Endothelial cell of umbilical vein (primary cell): Measurements from ENCODE around the gene THOP1. TPM values are rescaled to one million over a fixed set of nuclear protein-coding genes. Genes with fewer than 3 reads are reported as not detected.

ENCODE experiments used
- BruUV-seq: library from RNA; stranded (reverse); fragments of 400-500 nt; replicated peaks from 2 replicates; lab custom pipeline; 2021; lab: Mats Ljungman, UMichigan
- CTCF ChIA-PET: fragments of 300-600, 350-600 bp; sonication (Branson Sonifier 250); formaldehyde crosslinking; loops from one replicate; lab custom pipeline; 2021; ENCODE audit warnings: antibody characterized with exemption, inconsistent platforms; lab: Charles Lee
- POLR2A ChIA-PET: fragments of 300-600, 350-600 bp; sonication (Branson Sonifier 250); formaldehyde crosslinking; loops from one replicate; lab custom pipeline; 2021; ENCODE audit warnings: antibody characterized with exemption, inconsistent platforms; lab: Charles Lee
- DNase-seq: peaks from one replicate; pipeline ENCODE4 v3.0.0-alpha.2; 2011; ENCODE audit warnings: low read depth, low spot score
- FAIRE-seq: peaks from 2 replicates; lab custom pipeline; 2011; peaks lifted over from hg19 to GRCh38; lab: Jason Lieb, UNC
- H2AFZ ChIP-seq: 2 replicates; pipeline ENCODE4 v1.6.0; 2012; ENCODE audit warnings: low read depth, low read length, control low read depth, inconsistent platforms
- H3K27ac ChIP-seq: 2 replicates; pipeline ENCODE4 v1.5.1; 2011; ENCODE audit warnings: low read depth, mild to moderate bottlenecking, control low read depth, low read length, moderate library complexity; ENCODE audit not compliant: insufficient read depth
- H3K27me3 ChIP-seq, 2 experiments: 2 replicates each; pipeline versions ENCODE4 v1.6.0 to v1.6.1; 2011; ENCODE audit warnings: low read length in 2 of 2, mixed read lengths in 1 of 2; ENCODE audit not compliant: control insufficient read depth in 2 of 2, insufficient read depth in 2 of 2
- H3K36me3 ChIP-seq, 2 experiments: 2 replicates in 1 of 2; 3 replicates in 1 of 2; pipeline ENCODE4 v1.5.1; 2011; ENCODE audit warnings: low read length in 2 of 2, mild to moderate bottlenecking in 1 of 2, moderate library complexity in 1 of 2; ENCODE audit not compliant: control insufficient read depth in 2 of 2, insufficient read depth in 2 of 2; ENCODE audit errors: extremely low read depth in 1 of 2
- H3K4me1 ChIP-seq: 3 replicates; pipeline ENCODE4 v1.5.1; 2011; ENCODE audit warnings: mild to moderate bottlenecking, low read length; ENCODE audit not compliant: control insufficient read depth, insufficient read depth; ENCODE audit errors: extremely low read depth
- H3K4me2 ChIP-seq: 2 replicates; pipeline ENCODE4 v1.6.1; 2011; ENCODE audit warnings: low read length, control low read depth, mixed read lengths; ENCODE audit not compliant: insufficient read depth
- H3K4me3 ChIP-seq, 3 experiments: fragments of 200-600 bp in 1 of 3; sonication (generic), shearing (Covaris generic) in 1 of 3; replicated peaks in 1 of 3; 2 replicates each; pipeline ENCODE4 v1.5.1; 2011 to 2016; ENCODE audit warnings: control low read depth in 3 of 3, low read length in 3 of 3, mild to moderate bottlenecking in 2 of 3, inconsistent platforms in 1 of 3, low read depth in 1 of 3, moderate library complexity in 1 of 3; ENCODE audit not compliant: insufficient read depth in 1 of 3
- H3K79me2 ChIP-seq: 2 replicates; pipeline ENCODE4 v1.6.0; 2012; ENCODE audit warnings: low read length, inconsistent platforms; ENCODE audit not compliant: control insufficient read depth, insufficient read depth
- H3K9ac ChIP-seq: replicated peaks from 2 replicates; pipeline ENCODE3; 2011; ENCODE audit warnings: low read length, control low read depth; ENCODE audit not compliant: insufficient read depth; ENCODE audit errors: extremely low read depth
- H3K9me1 ChIP-seq: replicated peaks from 3 replicates; pipeline ENCODE4 v1.6.0; 2011; ENCODE audit warnings: mild to moderate bottlenecking, low read length; ENCODE audit not compliant: control insufficient read depth, insufficient read depth; ENCODE audit errors: extremely low read depth
- H3K9me3 ChIP-seq: replicated peaks from 2 replicates; pipeline ENCODE4 v1.5.1; 2012; ENCODE audit warnings: low read length, inconsistent platforms; ENCODE audit not compliant: control insufficient read depth, insufficient read depth
- H4K20me1 ChIP-seq: replicated peaks from 2 replicates; pipeline ENCODE3; 2011; ENCODE audit warnings: mild to moderate bottlenecking, low read length; ENCODE audit not compliant: control insufficient read depth, insufficient read depth; ENCODE audit errors: extremely low read depth
- EZH2 ChIP-seq: IDR thresholded peaks from 2 replicates; pipeline ENCODE4 v1.6.1; 2012; ENCODE audit warnings: borderline replicate concordance, low read depth, mild to moderate bottlenecking, moderate library complexity, low read length, inconsistent platforms; ENCODE audit not compliant: severe bottlenecking
- FOS ChIP-seq: IDR thresholded peaks from 2 replicates; pipeline ENCODE4 v1.6.1; 2011; ENCODE audit warnings: mild to moderate bottlenecking, low read length, moderate library complexity, borderline replicate concordance; ENCODE audit not compliant: insufficient read depth
- GATA2 ChIP-seq: IDR thresholded peaks from 2 replicates; pipeline ENCODE4 v1.7.0; 2011; ENCODE audit warnings: low read depth, mild to moderate bottlenecking, moderate library complexity, mixed read lengths, low read length; ENCODE audit not compliant: insufficient read length, insufficient read depth
- JUN ChIP-seq: IDR thresholded peaks from 2 replicates; pipeline ENCODE4 v1.6.1; 2011; ENCODE audit warnings: borderline replicate concordance, low read depth; ENCODE audit not compliant: insufficient read length, insufficient read depth
- MYC ChIP-seq: IDR thresholded peaks from one replicate; pipeline ENCODE4 v1.6.1; 2011; ENCODE audit warnings: mild to moderate bottlenecking, low read depth, low read length
- POLR2A ChIP-seq: IDR thresholded peaks from 2 replicates; pipeline ENCODE4 v1.6.1; 2012; ENCODE audit warnings: low read depth, mild to moderate bottlenecking, control low read depth, low read length
- POLR2AphosphoS5 ChIP-seq: IDR thresholded peaks from 2 replicates; pipeline ENCODE4 v1.6.1; 2012; ENCODE audit warnings: low read depth, mild to moderate bottlenecking, control low read depth, low read length, moderate library complexity; ENCODE audit not compliant: insufficient read depth
- dilution Hi-C: fragments of 300-500 bp; cut with MboI; formaldehyde crosslinking; loops from one replicate; pipeline ENCODE4 v1.15.0; 2019; ENCODE audit warnings: low sequenced_read_pairs; ENCODE audit not compliant: extremely low pct_ligation_motif_present
- intact Hi-C: fragments of 100-400 bp; cut with micrococcal nuclease; formaldehyde crosslinking; loops from one replicate; pipeline ENCODE4 v1.10.0; 2022
- polyA plus RNA-seq, 4 experiments: library from polyadenylated mRNA; depleted of rRNA in 3 of 4; stranded (reverse) in 3 of 4; unstranded in 1 of 4; fragments of >200 nt; gene quantifications; 2 replicates each; pipeline versions ENCODE4 v1.2.1 to v1.2.3, GENCODE V29; 2011 to 2012; ENCODE audit warnings: missing spikeins in 1 of 4
- total RNA-seq: library from RNA; stranded (reverse); gene quantifications from 2 replicates; pipeline ENCODE4 v1.2.3, GENCODE V29; 2021
- TF ChIP-seq, protein P1 (sequence below), 2 donors: IDR thresholded peaks; 1 replicate in 1 of 2; 2 replicates in 1 of 2; pipeline ENCODE4 v1.5.1; 2011; ENCODE audit warnings: low read length in 2 of 2, mild to moderate bottlenecking in 2 of 2, moderate library complexity in 2 of 2, control low read depth in 1 of 2, inconsistent platforms in 1 of 2, low read depth in 1 of 2; ENCODE audit not compliant: insufficient read depth in 1 of 2; ENCODE audit errors: extremely low read depth in 1 of 2
- TF ChIP-seq, protein P2 (sequence below): IDR thresholded peaks from 2 replicates; pipeline ENCODE4 v1.6.1; 2011; ENCODE audit not compliant: insufficient read depth, insufficient read length

Gene THOP1
- total and polyA plus RNA-seq, 2 donors (not counting 3 experiments of a cell fraction or from before 2014, with no cell fraction given), result 88.0 to 115 TPM

DNA sequence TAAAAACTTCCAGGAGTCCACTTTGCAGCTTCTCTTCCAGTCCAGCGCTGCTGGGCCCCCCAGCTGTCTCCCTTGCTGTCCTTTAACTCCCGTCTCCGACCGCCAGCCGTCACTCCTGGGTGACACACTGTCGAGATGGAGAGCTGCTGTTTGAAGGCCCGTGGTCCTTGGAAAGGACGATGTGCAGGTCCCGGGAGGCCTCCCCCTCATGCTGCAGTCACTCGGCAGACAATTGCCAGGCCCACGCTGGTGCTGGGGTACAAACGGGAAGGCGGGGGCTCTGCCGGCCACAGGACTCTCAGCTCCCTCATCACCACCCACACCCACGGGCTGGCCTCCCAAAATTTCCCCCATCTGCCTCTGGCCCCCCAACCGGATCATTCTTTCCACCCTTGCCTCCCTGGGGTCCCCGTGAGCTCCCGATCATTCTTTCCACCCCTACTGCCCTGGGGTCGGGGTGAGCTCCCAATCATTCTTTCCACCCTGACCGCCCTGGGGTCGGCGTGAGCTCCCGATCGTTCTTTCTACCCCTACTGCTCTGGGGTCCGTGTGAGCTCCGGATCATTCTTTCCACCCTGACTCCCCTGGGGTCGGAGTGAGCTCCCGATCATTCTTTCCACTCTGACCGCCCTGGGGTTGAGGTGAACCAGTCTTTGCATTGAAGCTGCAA, 18.3 kb downstream of the THOP1 start:
- no TSS peak for BruUV-seq
- no peaks in the 10 kb centered on the region for H3K9me1 ChIP-seq
- FAIRE-seq (no peak), DNase-seq (no peak)
- no peaks in the 10 kb centered on the region for H3K4me1 ChIP-seq
- POLR2A ChIA-PET, result no interaction called here
- dilution Hi-C loops, result no loop called here
- no peaks in the 10 kb centered on the region for H3K9me3 ChIP-seq
- H3K36me3 ChIP-seq, result peaks cover 8 to 16% of the 10 kb centered on the region in 2 experiments
- H4K20me1 ChIP-seq, result no peaks in the 10 kb centered on the region
- no peak overlapping the region for H3K4me2 ChIP-seq
- no peak for TF ChIP-seq GATA2
- TF ChIP-seq, protein P1, sequence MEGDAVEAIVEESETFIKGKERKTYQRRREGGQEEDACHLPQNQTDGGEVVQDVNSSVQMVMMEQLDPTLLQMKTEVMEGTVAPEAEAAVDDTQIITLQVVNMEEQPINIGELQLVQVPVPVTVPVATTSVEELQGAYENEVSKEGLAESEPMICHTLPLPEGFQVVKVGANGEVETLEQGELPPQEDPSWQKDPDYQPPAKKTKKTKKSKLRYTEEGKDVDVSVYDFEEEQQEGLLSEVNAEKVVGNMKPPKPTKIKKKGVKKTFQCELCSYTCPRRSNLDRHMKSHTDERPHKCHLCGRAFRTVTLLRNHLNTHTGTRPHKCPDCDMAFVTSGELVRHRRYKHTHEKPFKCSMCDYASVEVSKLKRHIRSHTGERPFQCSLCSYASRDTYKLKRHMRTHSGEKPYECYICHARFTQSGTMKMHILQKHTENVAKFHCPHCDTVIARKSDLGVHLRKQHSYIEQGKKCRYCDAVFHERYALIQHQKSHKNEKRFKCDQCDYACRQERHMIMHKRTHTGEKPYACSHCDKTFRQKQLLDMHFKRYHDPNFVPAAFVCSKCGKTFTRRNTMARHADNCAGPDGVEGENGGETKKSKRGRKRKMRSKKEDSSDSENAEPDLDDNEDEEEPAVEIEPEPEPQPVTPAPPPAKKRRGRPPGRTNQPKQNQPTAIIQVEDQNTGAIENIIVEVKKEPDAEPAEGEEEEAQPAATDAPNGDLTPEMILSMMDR (IDR thresholded peaks at IDR 0.05; ENCODE audit: extremely low read depth in 1 of 2, insufficient read depth in 1 of 2, low read depth in 1 of 2, low read length in 2 of 2), result no peak
- TF ChIP-seq POLR2A, result no peak
- TF ChIP-seq MYC, result no peak
- TF ChIP-seq JUN, result no peak
- TF ChIP-seq, protein P2, sequence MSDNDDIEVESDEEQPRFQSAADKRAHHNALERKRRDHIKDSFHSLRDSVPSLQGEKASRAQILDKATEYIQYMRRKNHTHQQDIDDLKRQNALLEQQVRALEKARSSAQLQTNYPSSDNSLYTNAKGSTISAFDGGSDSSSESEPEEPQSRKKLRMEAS, result no peak
- no peak for TF ChIP-seq POLR2AphosphoS5
- TF ChIP-seq FOS, result no peak
- TF ChIP-seq EZH2, result no peak
- H3K27me3 ChIP-seq, result no peaks in the 10 kb centered on the region
- no peak overlapping the region for H3K9ac ChIP-seq
- no peak overlapping the region for H3K4me3 ChIP-seq
- H3K27ac ChIP-seq, result no peak overlapping the region
- H3K79me2 ChIP-seq, result peaks cover 3% of the 10 kb centered on the region
- no peak overlapping the region for H2AFZ ChIP-seq
- CTCF ChIA-PET, result interaction anchor here (1.2 kb wide), 1 partner anchor 9 kb away, joined by 3 read pairs; no protein-coding TSS in a partner anchor
- intact Hi-C loops, result no loop called here
